Right ventricle myocardium superior (tissue), 1 donor: Measurements from ENCODE around the gene ZNF385A. TPM values are rescaled to one million over a fixed set of nuclear protein-coding genes. Genes with fewer than 3 reads are reported as not detected.
A peak's percentile ranks its signal among the peaks of the same experiment; 100 is the strongest.

ENCODE experiments used
- ATAC-seq: fragments of 200-7000 bp; cut with Tn5 transposase; one replicate; pipeline ENCODE4 v1.9.1; 2020; ENCODE audit warnings: mild to moderate bottlenecking; ENCODE audit not compliant: poor library complexity
- DNase-seq: peaks from one replicate; pipeline ENCODE4 v3.0.0-alpha.2; 2020
- intact Hi-C: fragments of 100-400 bp; cut with DNase I; formaldehyde crosslinking; loops from one replicate; pipeline ENCODE4 v1.11.2; 2022
- total RNA-seq: library from RNA; stranded (reverse); fragmentation: NEBNext Ultra II Directional; extraction: Animal tissue kit (Norgen Biotek cat#: 25700); gene quantifications from one replicate; pipeline ENCODE4 v1.2.1, GENCODE V29; 2021
- donor health status: DM: no; HTN: yes; CAD: no; lungs with severe emphysema.

Gene ZNF385A
- total RNA-seq, 1 donor from 2014 or later = 10.7 TPM

DNA sequence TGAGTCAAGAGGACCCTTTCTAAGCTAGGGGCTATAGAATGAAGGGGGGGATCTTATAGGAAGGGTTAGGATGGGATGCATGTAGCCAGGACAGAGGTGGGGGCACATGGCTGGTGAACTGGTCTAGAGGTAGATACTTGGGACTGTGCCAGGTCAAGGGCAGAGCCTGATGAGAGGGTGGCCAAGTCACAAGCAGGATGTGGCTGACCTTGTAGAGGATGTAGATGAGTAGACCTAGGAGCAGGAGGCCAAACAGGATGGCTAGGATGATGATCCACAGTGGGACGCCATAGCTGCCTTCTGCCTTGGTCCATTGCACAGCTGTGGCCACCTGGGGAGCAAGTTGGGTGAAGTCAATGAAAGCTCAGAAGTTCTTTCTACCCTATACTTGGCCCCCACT lies 12.6 kb upstream of the ZNF385A start:
- DNase-seq (peak; percentile 6), ATAC-seq (no peak)
- intact Hi-C loops = no loop called here

- intact Hi-C loops = no loop called here
- ATAC-seq (no peak), DNase-seq (no peak)
Observed at GRCh38 chr12:54395545-54395944, 11.0 kb upstream of the ZNF385A start.

GRCh38 chr12:54394986-54395385 lies 10.5 kb upstream of the ZNF385A start:
- ATAC-seq = no peak
- intact Hi-C loops = no loop called here
- no peak for DNase-seq

GRCh38 chr12:54394281-54394719 lies 9.8 kb upstream of the ZNF385A start:
- DNase-seq (no peak), ATAC-seq (peak; percentile 45)
- intact Hi-C loops = no loop called here

DNA sequence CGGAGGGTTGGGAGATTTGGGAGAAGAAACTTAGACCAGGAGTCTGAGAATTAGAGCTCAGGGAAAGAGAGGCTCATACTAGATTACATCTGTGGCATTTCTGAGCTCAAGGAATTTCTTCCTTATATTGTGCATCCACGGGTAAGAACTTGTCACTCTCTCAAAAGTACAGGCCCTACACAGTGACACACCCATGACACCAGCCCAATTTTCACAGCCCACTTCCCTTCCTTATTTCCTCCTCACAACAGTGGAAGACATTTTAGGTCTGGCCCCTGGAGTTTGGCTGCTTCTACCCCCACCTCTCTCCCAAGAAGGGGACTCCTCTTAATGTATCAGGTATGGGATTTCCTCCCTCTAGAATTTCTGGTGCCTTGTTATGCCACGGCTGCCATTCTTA lies 9.2 kb upstream of the ZNF385A start:
- no peak for DNase-seq
- intact Hi-C loops = no loop called here

GRCh38 chr12:54393207-54393609 lies 8.7 kb upstream of the ZNF385A start:
- DNase-seq (peak; percentile 26), ATAC-seq (no peak)
- intact Hi-C loops = no loop called here

More for the DNA sequence above, 9.2 kb upstream of the ZNF385A start:
- peak; percentile 12 for ATAC-seq

- peak; percentile 18 for DNase-seq
- ATAC-seq = no peak
- intact Hi-C loops = no loop called here
Observed at GRCh38 chr12:54392485-54393206, 8.1 kb upstream of the ZNF385A start.

DNA sequence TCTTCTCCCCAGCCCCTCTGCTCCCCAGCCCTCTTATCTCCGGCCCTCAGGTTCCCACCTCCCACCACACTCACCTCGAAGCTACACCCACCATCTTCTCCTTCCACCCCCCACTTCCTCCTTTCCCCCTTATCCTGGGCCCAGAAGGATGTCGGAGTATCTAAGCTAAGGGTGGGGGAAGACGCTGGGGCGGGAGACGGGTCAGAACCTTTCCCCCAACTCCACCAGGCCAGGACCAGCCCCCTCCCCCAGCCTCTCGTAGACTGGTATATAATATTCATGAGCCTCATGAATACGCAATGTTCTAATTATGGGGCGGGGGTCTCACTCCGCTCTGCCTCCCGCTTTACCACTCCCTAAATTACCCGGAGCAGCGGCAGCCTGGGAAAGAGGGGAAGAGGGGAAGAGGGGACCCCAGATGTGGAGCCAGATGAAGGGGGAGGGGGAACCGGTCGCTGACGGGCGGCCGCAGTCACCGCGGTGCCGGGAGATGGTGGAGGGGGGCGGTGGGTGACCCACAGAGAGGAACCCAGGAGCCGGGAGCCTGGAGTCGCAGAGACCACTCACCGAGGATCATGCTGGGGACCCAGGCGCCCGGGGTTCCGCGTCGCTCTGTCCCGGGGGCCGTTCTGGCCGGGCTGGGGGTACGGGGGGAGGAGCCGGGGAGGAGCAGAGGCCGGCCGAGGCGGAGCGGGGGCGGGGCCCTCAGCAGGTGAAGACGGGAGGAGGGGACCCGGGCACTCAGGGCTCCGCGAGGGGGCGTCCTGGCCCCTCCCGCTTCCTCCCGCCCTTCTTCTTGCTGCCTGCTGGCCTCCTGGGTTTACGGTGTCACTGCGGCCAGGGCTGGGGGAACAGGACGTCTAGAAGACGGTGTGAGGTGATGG lies 6.4 kb upstream of the ZNF385A start:
- DNase-seq = peak; percentile 62
- intact Hi-C loops = no loop called here

GRCh38 chr12:54390176-54390667 lies 5.7 kb upstream of the ZNF385A start:
- DNase-seq (peak; percentile 37), ATAC-seq (no peak)
- intact Hi-C loops = no loop called here

More for the DNA sequence above, 6.4 kb upstream of the ZNF385A start:
- peak; percentile 26 for ATAC-seq

DNA sequence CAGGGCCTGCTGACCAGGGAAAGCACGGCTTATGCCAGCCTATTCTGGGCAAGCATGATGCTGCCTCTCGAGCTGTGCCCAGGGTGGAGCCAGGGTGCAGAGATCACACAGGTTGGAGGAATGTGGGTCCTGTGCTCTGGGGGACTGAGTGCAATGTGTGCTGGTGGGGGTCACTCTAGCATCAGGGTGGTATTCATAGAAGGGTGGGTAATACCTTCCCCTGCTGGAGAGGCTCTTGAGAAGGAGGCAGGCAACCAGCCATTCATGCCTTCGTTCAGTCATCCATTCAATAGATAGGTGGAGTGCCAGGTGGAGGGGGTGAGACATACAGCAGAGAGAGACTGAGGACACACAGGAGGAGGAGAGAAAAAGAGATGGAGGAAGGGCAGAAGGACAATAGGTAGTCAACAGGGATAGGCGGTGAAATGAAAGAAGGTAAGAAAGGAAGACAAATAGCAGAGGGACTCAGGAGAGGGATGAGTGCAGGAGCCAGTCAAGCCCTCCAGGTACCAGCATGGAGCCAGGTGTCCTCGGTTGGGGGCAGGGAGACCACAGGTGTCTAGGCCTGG lies 5.2 kb upstream of the ZNF385A start:
- DNase-seq (peak; percentile 40), ATAC-seq (no peak)
- intact Hi-C loops = no loop called here

DNA sequence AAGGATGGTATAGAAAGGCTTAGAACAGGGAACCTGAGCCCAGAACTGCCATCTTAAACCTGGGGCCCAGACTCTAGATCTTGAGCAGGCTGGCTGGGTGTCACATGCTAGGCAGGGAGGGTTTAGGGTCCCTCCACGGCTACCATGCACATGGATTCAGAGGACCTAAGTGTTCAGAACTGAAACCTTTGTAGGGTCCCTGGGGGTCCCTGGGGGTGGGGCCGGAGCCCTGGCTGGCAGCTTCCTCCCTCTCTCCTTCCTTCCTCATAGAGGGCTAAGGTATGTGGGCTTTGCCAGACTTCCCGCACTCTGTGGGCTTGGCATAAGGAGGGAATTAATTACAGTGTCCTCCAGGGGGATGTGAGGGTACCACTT lies 4.6 kb upstream of the ZNF385A start:
- intact Hi-C loops = no loop called here
- DNase-seq (peak; percentile 5), ATAC-seq (no peak)

GRCh38 chr12:54388237-54389133 lies 4.0 kb upstream of the ZNF385A start:
- ATAC-seq (no peak), DNase-seq (peak; percentile 23)
- intact Hi-C loops = no loop called here

DNA sequence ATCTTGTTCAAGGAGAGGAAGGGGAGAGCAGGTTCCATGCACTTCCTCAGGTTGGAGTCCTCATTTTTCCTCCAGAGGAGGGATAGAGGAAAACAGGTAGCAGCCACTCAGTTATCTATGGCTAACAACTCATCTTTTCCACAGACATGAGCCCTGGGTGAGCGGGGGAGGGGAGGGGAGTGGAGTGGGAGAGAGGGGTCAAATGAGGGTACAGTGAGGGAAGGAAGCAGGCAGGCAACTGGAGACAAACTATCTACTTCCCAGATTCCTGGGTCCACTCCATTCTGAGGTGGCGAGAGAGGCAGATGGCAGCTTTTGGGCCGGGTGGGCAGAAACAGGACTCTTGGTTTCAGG lies 2.6 kb upstream of the ZNF385A start:
- intact Hi-C loops = no loop called here
- ATAC-seq (no peak), DNase-seq (no peak)

DNA sequence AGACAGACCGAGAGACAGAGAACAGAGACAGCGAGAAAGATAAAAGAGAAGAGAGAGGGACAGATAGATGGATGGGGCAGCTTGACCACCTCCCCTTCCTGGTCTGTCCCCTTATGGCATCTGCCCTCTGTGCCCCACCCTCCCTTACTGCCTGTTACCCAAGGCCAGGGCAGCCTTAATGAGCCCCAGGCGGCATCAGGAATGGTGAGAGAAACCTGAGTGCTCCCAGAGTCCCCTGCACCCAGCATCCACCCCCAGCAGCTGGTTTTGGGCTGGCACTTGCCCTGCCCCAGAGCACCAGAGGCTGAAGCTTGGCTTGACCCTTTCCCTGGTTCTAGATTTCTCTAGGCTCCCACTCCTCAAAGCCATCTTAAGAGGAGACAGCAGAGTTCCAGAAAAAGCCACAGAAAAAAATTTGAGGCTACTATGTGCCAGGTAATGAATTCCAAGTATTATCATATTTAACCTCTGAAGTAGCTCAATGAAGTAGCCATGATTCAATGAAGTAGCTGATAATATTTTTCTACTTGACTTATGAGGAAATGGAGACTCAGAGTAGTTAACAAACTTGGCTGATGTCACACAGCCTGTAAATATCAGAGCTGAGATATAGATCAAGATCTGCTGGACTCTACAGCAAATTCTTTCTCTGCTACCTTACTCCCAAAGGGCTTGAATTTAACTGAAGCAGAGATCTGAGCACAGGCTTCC lies 2.0 kb upstream of the ZNF385A start:
- DNase-seq = no peak
- intact Hi-C loops = no loop called here
- no peak for ATAC-seq

- intact Hi-C loops = no loop called here
- no peak for DNase-seq
- ATAC-seq = peak; percentile 42
Observed at GRCh38 chr12:54385251-54385914, 850 bp upstream of the ZNF385A start.

DNA sequence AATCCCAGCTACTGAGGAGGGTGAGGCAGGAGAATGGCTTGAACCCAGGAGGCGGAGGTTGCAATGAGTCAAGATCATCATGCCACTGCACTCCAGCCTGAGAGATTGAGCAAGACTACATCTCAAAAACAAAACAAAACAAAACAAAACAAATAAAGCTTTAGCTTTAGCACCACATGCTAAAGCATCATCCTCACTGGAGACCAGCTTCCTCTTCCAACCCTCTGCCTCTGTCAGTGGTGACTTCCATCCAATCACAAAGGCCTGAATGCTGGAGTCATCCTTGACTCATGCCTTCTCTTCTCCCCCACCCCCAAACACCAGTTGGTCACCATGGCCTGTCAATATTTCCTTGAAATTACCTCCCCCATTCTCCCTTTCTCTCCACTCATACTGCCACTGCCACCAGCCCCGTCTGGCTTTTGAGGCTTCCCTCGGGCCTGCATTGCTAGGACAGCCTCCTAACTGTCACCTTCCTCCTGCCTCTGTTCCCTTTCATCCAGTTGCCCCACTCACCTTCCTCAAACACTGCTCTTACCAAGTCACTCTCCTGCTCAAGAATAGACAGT lies 1.4 kb downstream of the ZNF385A start:
- DNase-seq (no peak), ATAC-seq (no peak)
- intact Hi-C loops = no loop called here

GRCh38 chr12:54381136-54381535 lies 3.4 kb downstream of the ZNF385A start:
- intact Hi-C loops = no loop called here
- DNase-seq = no peak
- ATAC-seq = no peak
